DND-41 (cell line): ENCODE data around the gene MACROD2.

Experiments
- CTCF ChIP-seq: IDR thresholded peaks from 2 replicates; pipeline ENCODE4 v1.5.1; 2012; ENCODE audit warnings: borderline replicate concordance, low read length, moderate library complexity, mild to moderate bottlenecking; ENCODE audit not compliant: poor library complexity, severe bottlenecking; ENCODE audit errors: extremely low read depth
- EZH2 ChIP-seq: IDR thresholded peaks from 3 replicates; pipeline ENCODE4 v1.6.1; 2012; ENCODE audit warnings: borderline replicate concordance, low read depth, mild to moderate bottlenecking, moderate library complexity, low read length, inconsistent platforms; ENCODE audit not compliant: severe bottlenecking

GRCh38 chr20:15919118-15919517 is 1923.8 kb downstream of the MACROD2 start:
- TF ChIP-seq CTCF (no peak), EZH2 (no peak)
